DND-41 (cell line): ENCODE results near the gene CNRIP1.

Experiments
- EZH2 ChIP-seq: IDR thresholded peaks from 3 replicates; pipeline ENCODE4 v1.6.1; 2012; ENCODE audit warnings: borderline replicate concordance, low read depth, mild to moderate bottlenecking, moderate library complexity, low read length, inconsistent platforms; ENCODE audit not compliant: severe bottlenecking
- TF ChIP-seq, protein P1 (sequence below): IDR thresholded peaks from 2 replicates; pipeline ENCODE4 v1.5.1; 2012; ENCODE audit warnings: borderline replicate concordance, low read length, moderate library complexity, mild to moderate bottlenecking; ENCODE audit not compliant: poor library complexity, severe bottlenecking; ENCODE audit errors: extremely low read depth

DNA sequence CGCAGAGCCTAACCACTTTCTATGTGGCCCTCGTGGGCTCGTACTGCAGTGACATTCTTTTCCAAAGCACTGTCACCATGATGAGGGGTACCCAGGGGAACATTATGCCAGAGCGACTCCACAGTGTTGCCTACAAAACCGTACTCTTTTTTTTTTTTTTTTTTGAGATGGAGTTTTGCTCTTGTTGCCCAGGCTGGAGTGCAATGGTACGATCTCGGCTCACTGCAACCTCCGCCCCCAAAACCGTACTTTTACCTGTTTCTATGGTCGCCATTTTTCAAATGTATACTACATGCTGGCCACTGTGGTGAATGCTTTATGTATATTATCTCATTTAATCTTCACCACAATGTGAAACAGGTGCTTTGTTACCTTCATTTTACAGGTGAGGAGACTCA is 49.6 kb upstream of the CNRIP1 start:
- TF ChIP-seq, protein P1, sequence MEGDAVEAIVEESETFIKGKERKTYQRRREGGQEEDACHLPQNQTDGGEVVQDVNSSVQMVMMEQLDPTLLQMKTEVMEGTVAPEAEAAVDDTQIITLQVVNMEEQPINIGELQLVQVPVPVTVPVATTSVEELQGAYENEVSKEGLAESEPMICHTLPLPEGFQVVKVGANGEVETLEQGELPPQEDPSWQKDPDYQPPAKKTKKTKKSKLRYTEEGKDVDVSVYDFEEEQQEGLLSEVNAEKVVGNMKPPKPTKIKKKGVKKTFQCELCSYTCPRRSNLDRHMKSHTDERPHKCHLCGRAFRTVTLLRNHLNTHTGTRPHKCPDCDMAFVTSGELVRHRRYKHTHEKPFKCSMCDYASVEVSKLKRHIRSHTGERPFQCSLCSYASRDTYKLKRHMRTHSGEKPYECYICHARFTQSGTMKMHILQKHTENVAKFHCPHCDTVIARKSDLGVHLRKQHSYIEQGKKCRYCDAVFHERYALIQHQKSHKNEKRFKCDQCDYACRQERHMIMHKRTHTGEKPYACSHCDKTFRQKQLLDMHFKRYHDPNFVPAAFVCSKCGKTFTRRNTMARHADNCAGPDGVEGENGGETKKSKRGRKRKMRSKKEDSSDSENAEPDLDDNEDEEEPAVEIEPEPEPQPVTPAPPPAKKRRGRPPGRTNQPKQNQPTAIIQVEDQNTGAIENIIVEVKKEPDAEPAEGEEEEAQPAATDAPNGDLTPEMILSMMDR, result no peak
- no peak for TF ChIP-seq EZH2
